Tibial nerve (tissue), 4 donors: ENCODE measurements around the gene TMEM9. TPM values are rescaled to one million over a fixed set of nuclear protein-coding genes. Genes with fewer than 3 reads are reported as not detected.

ENCODE experiments used
- DNase-seq, 2 donors: peaks; one replicate each; pipeline ENCODE4 v3.0.0-alpha.2; 2019; ENCODE audit warnings: low spot score in 2 of 2
- H3K27ac ChIP-seq, 4 donors: fragments of 200-600 bp; sonication (generic) in 3 of 4; one replicate each; pipeline ENCODE4 v1.5.1; 2017 to 2019; ENCODE audit warnings: mild to moderate bottlenecking in 1 of 4
- H3K27me3 ChIP-seq, 2 donors: fragments of 200-600 bp; sonication (generic) in 1 of 2; one replicate each; pipeline versions ENCODE4 v1.5.1 to v1.6.0; 2017 to 2019
- H3K36me3 ChIP-seq, 3 donors: fragments of 200-600 bp; sonication (generic); one replicate each; pipeline ENCODE4 v1.5.1; 2018 to 2019
- H3K4me1 ChIP-seq, 4 donors: fragments of 200-600 bp; sonication (generic) in 3 of 4; one replicate each; pipeline ENCODE4 v1.5.1; 2017 to 2019
- H3K4me3 ChIP-seq, 4 donors: fragments of 200-600 bp; sonication (generic) in 3 of 4; one replicate each; pipeline ENCODE4 v1.5.1; 2017 to 2019; ENCODE audit warnings: mild to moderate bottlenecking in 1 of 4, moderate library complexity in 1 of 4
- H3K9me3 ChIP-seq, 4 donors: fragments of 200-600 bp; sonication (generic) in 3 of 4; one replicate each; pipeline ENCODE4 v1.5.1; 2017 to 2019
- CTCF ChIP-seq, 5 experiments: fragments of 200-600 bp in 3 of 5; fragments of 450-650 bp in 2 of 5; sonication (generic) in 3 of 5; IDR thresholded peaks; one replicate each; pipeline ENCODE4 v1.5.1; 2016 to 2019; ENCODE audit warnings: antibody characterized with exemption in 5 of 5, mild to moderate bottlenecking in 3 of 5, moderate library complexity in 2 of 5
- EP300 ChIP-seq, 2 donors: sonication (generic); formaldehyde crosslinking; IDR thresholded peaks; one replicate each; pipeline ENCODE4 v1.6.1; 2017; ENCODE audit warnings: antibody characterized with exemption in 2 of 2, mild to moderate bottlenecking in 1 of 2
- POLR2A ChIP-seq, 2 donors: fragments of 450-650 bp; IDR thresholded peaks; one replicate each; pipeline ENCODE4 v1.6.1; 2017; ENCODE audit warnings: antibody characterized with exemption in 2 of 2, mild to moderate bottlenecking in 2 of 2, moderate library complexity in 2 of 2
- WGBS, 2 donors: methylation state at CpG; one replicate each; pipeline ENCODE4 v1.1.5; 2018; 5-methylcytosine and 5-hydroxymethylcytosine counted together
- total RNA-seq, 4 donors: library from RNA; depleted of rRNA; stranded (reverse); fragments of >200 nt; gene quantifications; one replicate each; pipeline ENCODE4 v1.1.0, GENCODE V29; 2016

The TMEM9 gene
- total RNA-seq, result 10 to 100 TPM; 57.9 to 73.9 (median 66.3) TPM

GRCh38 chr1:201154389-201155165, at the start of gene TMEM9:
TSS of gene TMEM9 (minus strand) at chr1:201154474. CDS start at chr1:201153923, 551 bp downstream.
- H3K27me3 ChIP-seq, result no peaks in the 10 kb centered on the region
- H3K27ac ChIP-seq, result peak within 1 kb of the TSS; percentile 53 to 87 (median 74)
- DNase-seq, result peak; percentile 97 to 98
- WGBS, 2 donors, result 4 to 7% methylated on average over 27 of the region's 31 CpGs
- peak in 1 of 2 donors; percentile 63 for TF ChIP-seq POLR2A (IDR thresholded peaks at IDR 0.05)
- no peak for TF ChIP-seq CTCF (IDR thresholded peaks at IDR 0.05)
- TF ChIP-seq EP300 (IDR thresholded peaks at IDR 0.05), result peak in 1 of 2 donors; percentile 81
- H3K4me1 ChIP-seq, result peaks cover 0 to 25% (median 13%) of the 10 kb centered on the region in 4 donors
- no peaks in the 10 kb centered on the region for H3K9me3 ChIP-seq
- H3K4me3 ChIP-seq, result peak within 1 kb of the TSS; percentile 73 to 93 (median 82)
- H3K36me3 ChIP-seq, result peaks cover 0 to 24% (median 0%) of the 10 kb centered on the region in 3 donors

- TF ChIP-seq POLR2A (IDR thresholded peaks at IDR 0.05), result no peak
- no peak overlapping the region for H3K27ac ChIP-seq
- no peaks in the 10 kb centered on the region for H3K9me3 ChIP-seq
- no peak overlapping the region for H3K4me3 ChIP-seq
- WGBS, 2 donors, result 87 to 95% methylated on average over 3 of the region's 3 CpGs
- DNase-seq, result no peak
- H3K36me3 ChIP-seq, result no peaks in the 10 kb centered on the region
- no peaks in the 10 kb centered on the region for H3K27me3 ChIP-seq
- no peaks in the 10 kb centered on the region for H3K4me1 ChIP-seq
Observed at GRCh38 chr1:201198598-201198997, 44.3 kb upstream of the TMEM9 start.

GRCh38 chr1:201194046-201194445, 39.8 kb upstream of the TMEM9 start:
- no peak for DNase-seq
- 78 to 80% methylated on average over 4 to 6 of the region's 6 CpGs for WGBS, 2 donors
- no peak overlapping the region for H3K4me3 ChIP-seq
- no peaks in the 10 kb centered on the region for H3K4me1 ChIP-seq
- H3K9me3 ChIP-seq, result no peaks in the 10 kb centered on the region
- no peaks in the 10 kb centered on the region for H3K27me3 ChIP-seq
- TF ChIP-seq POLR2A (IDR thresholded peaks at IDR 0.05) (no peak), EP300 (IDR thresholded peaks at IDR 0.05) (no peak), CTCF (IDR thresholded peaks at IDR 0.05) (no peak)
- no peaks in the 10 kb centered on the region for H3K36me3 ChIP-seq
- no peak overlapping the region for H3K27ac ChIP-seq

GRCh38 chr1:201192261-201192788, 38.1 kb upstream of the TMEM9 start:
- Histone ChIP-seq H3K27ac (no peak overlapping the region), H3K4me3 (no peak overlapping the region), H3K36me3 (no peaks in the 10 kb centered on the region), H3K4me1 (no peaks in the 10 kb centered on the region), H3K27me3 (no peaks in the 10 kb centered on the region), H3K9me3 (no peaks in the 10 kb centered on the region)
- TF ChIP-seq POLR2A (IDR thresholded peaks at IDR 0.05), result no peak
- DNase-seq, result no peak
- 53 to 72% methylated on average over 3 of the region's 3 CpGs for WGBS, 2 donors

GRCh38 chr1:201191653-201192260, 37.5 kb upstream of the TMEM9 start:
- no peaks in the 10 kb centered on the region for H3K4me1 ChIP-seq
- no peak overlapping the region for H3K27ac ChIP-seq
- H3K36me3 ChIP-seq, result no peaks in the 10 kb centered on the region
- no peak for DNase-seq
- no peaks in the 10 kb centered on the region for H3K9me3 ChIP-seq
- TF ChIP-seq EP300 (IDR thresholded peaks at IDR 0.05) (no peak), CTCF (IDR thresholded peaks at IDR 0.05) (no peak), POLR2A (IDR thresholded peaks at IDR 0.05) (no peak)
- no peaks in the 10 kb centered on the region for H3K27me3 ChIP-seq
- H3K4me3 ChIP-seq, result no peak overlapping the region
- WGBS, 2 donors, result 61 to 76% methylated on average over 15 to 17 of the region's 18 CpGs

- no peak within 1 kb of the TSS for H3K27ac ChIP-seq
Observed at GRCh38 chr1:201190624-201191051, 36.4 kb upstream of the TMEM9 start, which contains the start of gene IGFN1. TSS of gene IGFN1 (plus strand) at chr1:201190824. CDS start at chr1:201193294, 2,470 bp downstream.

More at GRCh38 chr1:201190624-201191051, 36.4 kb upstream of the TMEM9 start, which contains the start of gene IGFN1:
- DNase-seq, result no peak
- TF ChIP-seq EP300 (IDR thresholded peaks at IDR 0.05), result no peak
- TF ChIP-seq POLR2A (IDR thresholded peaks at IDR 0.05), result no peak
- TF ChIP-seq CTCF (IDR thresholded peaks at IDR 0.05), result no peak
- H3K4me1 ChIP-seq, result no peaks in the 10 kb centered on the region
- no peaks in the 10 kb centered on the region for H3K9me3 ChIP-seq
- no peak within 1 kb of the TSS for H3K4me3 ChIP-seq
- no peaks in the 10 kb centered on the region for H3K27me3 ChIP-seq
- no peaks in the 10 kb centered on the region for H3K36me3 ChIP-seq
- WGBS, 2 donors, result 48% methylated on average over 8 to 9 of the region's 9 CpGs
